ENCODE data around the gene TWIST2.

The TWIST2 gene

DNA sequence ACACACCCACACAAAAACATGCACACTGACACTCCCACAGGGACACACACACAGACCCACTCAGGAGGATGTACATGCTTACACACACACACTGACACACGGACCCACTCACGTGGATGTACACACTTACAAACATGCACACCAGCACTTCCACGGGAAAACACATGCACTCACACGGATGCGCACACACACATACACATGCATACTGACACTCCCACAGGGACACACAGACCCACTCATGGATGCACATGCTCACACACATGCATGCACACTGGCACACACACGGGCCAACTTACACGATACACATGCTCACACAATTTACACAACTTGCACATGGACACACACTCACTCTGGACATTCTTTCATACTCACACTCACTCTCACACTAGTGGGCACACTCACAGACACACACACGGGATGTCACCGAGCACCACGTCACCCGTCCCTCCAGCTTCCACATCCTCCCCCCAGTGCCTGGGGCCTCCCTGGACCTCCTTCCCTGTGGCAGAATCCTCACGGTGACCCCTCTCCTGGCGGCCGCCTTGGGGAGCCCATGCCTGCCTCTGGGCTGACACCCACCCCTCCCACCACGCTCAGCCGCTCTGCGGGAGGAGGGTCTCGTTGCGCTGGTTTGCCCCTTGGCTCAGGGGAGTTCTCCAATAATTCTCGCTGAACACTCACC lies 58.5 kb downstream of the TWIST2 start:
- Histone ChIP-seq H4K20me1 (ENCODE audit: insufficient read depth, low read length, poor library complexity, severe bottlenecking) (no peaks in the 10 kb centered on the region), H3F3A (ENCODE audit: low read depth) (no peaks in the 10 kb centered on the region), H3K4me2 (ENCODE audit: low read depth, low read length, poor library complexity, severe bottlenecking) (no peak overlapping the region), H3K4me3 (ENCODE audit: low read length, poor library complexity, severe bottlenecking) (no peak overlapping the region), H3K27me3 (ENCODE audit: insufficient read depth, low read length, poor library complexity, severe bottlenecking) (no peaks in the 10 kb centered on the region), H3K9me2 (replicated peaks; ENCODE audit: low read depth, low read length) (no peaks in the 10 kb centered on the region), H2AFZ (ENCODE audit: low read length) (no peak overlapping the region), H3K9me3 (ENCODE audit: insufficient read depth, low read depth, low read length) (no peaks in the 10 kb centered on the region; the same call in 1 of the 2 replicates), H3K4me1 (ENCODE audit: insufficient read depth, low read length, poor library complexity, severe bottlenecking) (no peaks in the 10 kb centered on the region), H3K36me3 (ENCODE audit: insufficient read depth, low read length) (no peaks in the 10 kb centered on the region), H3K9ac (ENCODE audit: low read depth, low read length, poor library complexity, severe bottlenecking) (no peak overlapping the region), H3K79me2 (ENCODE audit: insufficient read depth, low read length) (no peaks in the 10 kb centered on the region)
- TF ChIP-seq EZH2phosphoT487 (IDR thresholded peaks at IDR 0.05; ENCODE audit: borderline replicate concordance), result no peak

DNA sequence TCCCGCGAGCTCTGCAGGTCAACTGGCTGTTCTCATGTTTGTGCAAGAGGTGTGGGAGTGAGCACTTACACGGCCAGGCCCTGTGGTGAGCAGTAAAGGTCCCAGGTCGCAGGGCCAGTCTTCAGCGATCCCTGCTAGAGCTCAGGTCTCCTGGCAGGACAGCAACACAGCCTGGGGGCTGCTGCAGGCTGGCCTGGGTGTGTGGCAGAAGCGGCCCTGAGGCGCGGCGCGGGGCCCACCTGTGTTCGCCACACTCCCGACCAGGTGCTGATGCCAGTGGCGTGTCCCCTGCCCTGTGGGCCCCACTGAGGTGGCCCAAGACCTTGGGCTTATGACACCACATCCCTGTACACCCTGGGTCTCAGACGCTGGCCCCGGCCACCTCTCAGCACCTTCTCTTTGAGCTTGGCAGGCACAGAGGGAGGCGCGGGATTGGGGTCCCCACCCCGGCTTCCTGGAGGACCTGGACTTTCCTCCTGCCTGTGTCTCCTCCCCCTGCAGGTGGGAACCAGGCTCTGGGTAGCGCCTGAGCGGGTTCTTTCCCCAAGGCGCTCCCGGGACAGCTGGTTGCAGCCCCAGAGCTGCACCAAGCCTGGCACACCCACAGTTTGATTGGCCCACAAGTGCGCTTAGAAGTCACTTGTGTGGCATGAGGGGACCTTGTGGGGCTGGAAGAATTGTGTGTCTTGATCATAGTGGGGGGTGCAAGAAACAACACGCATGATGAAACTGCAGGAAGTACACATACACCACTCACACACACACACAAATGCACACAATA lies 59.2 kb downstream of the TWIST2 start:
- Histone ChIP-seq H3K79me2 (ENCODE audit: insufficient read depth, low read length) (no peaks in the 10 kb centered on the region), H3K9me3 (ENCODE audit: insufficient read depth, low read depth, low read length) (no peaks in the 10 kb centered on the region; the same call in 1 of the 2 replicates), H3F3A (ENCODE audit: low read depth) (no peaks in the 10 kb centered on the region), H3K36me3 (ENCODE audit: insufficient read depth, low read length) (no peaks in the 10 kb centered on the region), H2AFZ (ENCODE audit: low read length) (no peak overlapping the region), H3K9me2 (replicated peaks; ENCODE audit: low read depth, low read length) (no peaks in the 10 kb centered on the region), H3K4me1 (ENCODE audit: insufficient read depth, low read length, poor library complexity, severe bottlenecking) (no peaks in the 10 kb centered on the region), H3K4me2 (ENCODE audit: low read depth, low read length, poor library complexity, severe bottlenecking) (no peak overlapping the region), H4K20me1 (ENCODE audit: insufficient read depth, low read length, poor library complexity, severe bottlenecking) (no peaks in the 10 kb centered on the region), H3K9ac (ENCODE audit: low read depth, low read length, poor library complexity, severe bottlenecking) (no peak overlapping the region), H3K4me3 (ENCODE audit: low read length, poor library complexity, severe bottlenecking) (no peak overlapping the region), H3K27me3 (ENCODE audit: insufficient read depth, low read length, poor library complexity, severe bottlenecking) (no peaks in the 10 kb centered on the region)
- TF ChIP-seq EZH2phosphoT487 (IDR thresholded peaks at IDR 0.05; ENCODE audit: borderline replicate concordance) (no peak), CTCF (conservative IDR thresholded peaks at IDR 0.05; ENCODE audit: low read length) (no peak)

DNA sequence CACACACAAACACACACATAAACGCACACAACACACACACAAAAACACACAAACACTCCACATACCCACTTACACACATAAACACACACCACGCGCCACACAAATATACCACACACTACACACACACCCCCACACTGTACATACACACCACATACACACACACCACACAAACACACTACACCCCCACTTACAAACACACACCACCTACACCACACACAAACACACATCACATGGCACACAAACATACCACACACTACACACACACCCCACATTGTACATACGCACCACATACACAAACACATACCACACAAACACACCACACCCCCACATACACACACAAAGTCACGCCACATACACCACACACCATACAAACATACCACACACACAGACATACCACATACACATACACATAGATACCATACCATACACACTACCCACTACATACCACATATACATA lies 59.9 kb downstream of the TWIST2 start:
- Histone ChIP-seq H3K36me3 (ENCODE audit: insufficient read depth, low read length) (no peaks in the 10 kb centered on the region), H3K79me2 (ENCODE audit: insufficient read depth, low read length) (no peaks in the 10 kb centered on the region), H3K4me2 (ENCODE audit: low read depth, low read length, poor library complexity, severe bottlenecking) (no peak overlapping the region), H3K9me2 (replicated peaks; ENCODE audit: low read depth, low read length) (no peaks in the 10 kb centered on the region), H3K27me3 (ENCODE audit: insufficient read depth, low read length, poor library complexity, severe bottlenecking) (no peaks in the 10 kb centered on the region), H2AFZ (ENCODE audit: low read length) (no peak overlapping the region), H3K9ac (ENCODE audit: low read depth, low read length, poor library complexity, severe bottlenecking) (no peak overlapping the region), H3K4me3 (ENCODE audit: low read length, poor library complexity, severe bottlenecking) (no peak overlapping the region), H3K4me1 (ENCODE audit: insufficient read depth, low read length, poor library complexity, severe bottlenecking) (no peaks in the 10 kb centered on the region), H4K20me1 (ENCODE audit: insufficient read depth, low read length, poor library complexity, severe bottlenecking) (no peaks in the 10 kb centered on the region), H3F3A (ENCODE audit: low read depth) (no peaks in the 10 kb centered on the region), H3K9me3 (ENCODE audit: insufficient read depth, low read depth, low read length) (no peaks in the 10 kb centered on the region; the same call in 1 of the 2 replicates)
- TF ChIP-seq EZH2phosphoT487 (IDR thresholded peaks at IDR 0.05; ENCODE audit: borderline replicate concordance) (no peak), CTCF (conservative IDR thresholded peaks at IDR 0.05; ENCODE audit: low read length) (no peak)

Measured in Loucy (cell line).